SK-MEL-5 (cell line): Measurements from ENCODE around the gene TEX9. TPM values are rescaled to one million over a fixed set of nuclear protein-coding genes. Genes with fewer than 3 reads are reported as not detected.
"Not testable (repeated sequence)": the region's sequence is repeated elsewhere in the genome, so short reads cannot be mapped to it uniquely, and the experiment has no call there.

Source experiments
- DNase-seq: peaks from one replicate; pipeline ENCODE4 v3.0.0-alpha.2; 2016; ENCODE audit warnings: low read depth, low spot score
- in situ Hi-C: cut with HindIII; loops from 2 replicates; pipeline ENCODE4 v1.10.0; 2016; ENCODE audit warnings: low sequenced_read_pairs, high pct_unique_total_duplicates, low pct_unique_long_range_greater_than_20kb
- total RNA-seq: library from RNA; depleted of rRNA; stranded (reverse); fragments of >200 nt; shearing (Covaris generic); gene quantifications from 2 replicates; pipeline ENCODE4 v1.2.3, GENCODE V29; 2014

The TEX9 gene
- total RNA-seq, 1 experiment from 2014 or later = 8.2 TPM

- in situ Hi-C loops = no loop called here
- DNase-seq = no peak
Observed at GRCh38 chr15:56411122-56411749, 46.0 kb downstream of the TEX9 start.

GRCh38 chr15:56413114-56413733, 48.0 kb downstream of the TEX9 start:
- DNase-seq, in situ Hi-C loops: not testable (repeated sequence)

- in situ Hi-C loops = no loop called here
- no peak for DNase-seq
Observed at GRCh38 chr15:56425276-56425675, 60.0 kb downstream of the TEX9 start.

- DNase-seq = no peak
- in situ Hi-C loops = no loop called here
Observed at GRCh38 chr15:56425976-56426375, 60.8 kb downstream of the TEX9 start.

GRCh38 chr15:56428821-56429458, 63.7 kb downstream of the TEX9 start:
- in situ Hi-C loops = no loop called here
- DNase-seq = peak; percentile 64

DNA sequence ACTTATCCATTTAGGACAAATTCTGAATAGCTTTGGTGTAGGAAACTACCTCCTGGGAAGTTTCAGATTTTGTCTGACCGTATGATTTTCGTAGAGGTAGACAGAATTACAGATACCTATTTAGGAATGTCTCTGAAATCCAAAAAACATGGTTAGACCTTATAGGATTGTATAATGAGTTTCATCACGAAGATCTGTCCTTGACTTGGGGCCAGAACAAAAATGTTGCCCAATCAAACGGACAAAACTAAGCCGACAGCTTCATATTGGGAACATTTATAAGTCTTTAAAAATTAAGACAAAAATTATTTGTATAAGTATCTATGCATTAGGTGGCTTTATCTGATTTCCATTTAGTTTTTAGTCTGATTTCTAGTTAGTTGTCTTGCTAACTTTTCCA, 67.1 kb downstream of the TEX9 start:
- no peak for DNase-seq
- in situ Hi-C loops = no loop called here

DNA sequence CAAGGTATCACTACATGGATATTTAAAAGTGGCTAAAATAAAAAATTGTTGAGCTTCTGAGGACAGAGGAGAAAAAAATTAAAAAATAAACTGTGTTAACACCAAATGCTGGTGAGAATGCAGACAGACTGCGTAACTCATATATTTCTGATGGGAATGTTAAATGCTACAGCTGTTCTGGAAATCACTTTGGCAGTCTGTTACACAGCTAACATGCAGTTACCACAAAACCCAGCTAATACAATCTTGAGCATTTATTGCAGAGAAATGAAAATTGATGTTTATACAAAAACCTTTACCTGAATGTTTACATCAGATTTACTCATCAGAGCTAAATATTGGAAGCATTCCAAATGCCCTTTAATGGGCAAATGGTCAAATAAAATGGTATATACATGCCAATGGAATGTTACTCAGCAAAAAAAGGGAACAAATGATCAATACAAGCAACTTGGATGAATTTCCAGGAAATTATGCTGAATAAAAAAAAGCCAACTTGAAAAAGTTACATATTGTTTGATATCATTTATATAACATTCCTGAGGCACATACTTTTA, 75.1 kb downstream of the TEX9 start:
- in situ Hi-C loops = no loop called here
- no peak for DNase-seq

- DNase-seq = no peak
- in situ Hi-C loops = no loop called here
Observed at GRCh38 chr15:56442354-56442753, 77.1 kb downstream of the TEX9 start.

- in situ Hi-C loops = no loop called here
- no peak for DNase-seq
Observed at GRCh38 chr15:56445746-56446145, 80.5 kb downstream of the TEX9 start.

DNA sequence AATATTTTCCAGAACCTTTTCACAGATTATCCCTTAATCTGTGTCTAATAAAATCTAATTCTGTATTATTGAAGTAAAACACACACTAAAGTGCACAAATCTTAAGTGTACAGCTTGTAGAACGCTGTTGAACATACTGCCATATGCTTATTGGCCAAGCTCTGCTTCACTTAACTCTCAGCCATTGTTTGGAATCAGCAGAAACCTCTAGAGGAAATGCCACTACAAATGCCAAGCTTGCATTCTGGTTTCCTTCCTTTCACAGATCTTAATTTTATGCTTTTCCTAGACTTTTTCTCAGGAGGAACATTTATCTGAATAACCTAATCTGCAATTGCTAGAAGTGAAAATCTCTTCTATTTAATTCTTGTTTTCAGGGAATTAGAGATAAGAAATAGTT, 89.6 kb downstream of the TEX9 start:
- in situ Hi-C loops = no loop called here
- no peak for DNase-seq

GRCh38 chr15:56456229-56456628, 91.0 kb downstream of the TEX9 start:
- DNase-seq = no peak
- in situ Hi-C loops = no loop called here

DNA sequence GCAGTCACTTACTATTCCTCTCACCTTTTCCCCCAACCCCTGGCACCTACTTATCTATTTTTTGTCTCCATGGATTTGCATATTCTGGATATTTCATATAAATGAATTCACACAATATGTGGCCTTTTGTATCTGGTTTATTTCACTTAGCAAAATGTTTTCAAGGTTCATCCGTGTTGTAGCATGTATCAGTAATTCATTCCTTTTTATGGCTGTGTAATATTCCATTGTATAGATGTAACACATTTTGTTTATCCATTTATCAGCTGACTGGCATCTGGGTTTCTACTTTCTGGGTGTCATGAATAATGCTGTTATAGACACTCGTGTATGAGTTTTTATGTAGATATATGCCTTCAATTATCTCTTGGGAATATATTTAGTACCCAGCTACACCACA, 93.9 kb downstream of the TEX9 start:
- DNase-seq = no peak
- in situ Hi-C loops = no loop called here

DNA sequence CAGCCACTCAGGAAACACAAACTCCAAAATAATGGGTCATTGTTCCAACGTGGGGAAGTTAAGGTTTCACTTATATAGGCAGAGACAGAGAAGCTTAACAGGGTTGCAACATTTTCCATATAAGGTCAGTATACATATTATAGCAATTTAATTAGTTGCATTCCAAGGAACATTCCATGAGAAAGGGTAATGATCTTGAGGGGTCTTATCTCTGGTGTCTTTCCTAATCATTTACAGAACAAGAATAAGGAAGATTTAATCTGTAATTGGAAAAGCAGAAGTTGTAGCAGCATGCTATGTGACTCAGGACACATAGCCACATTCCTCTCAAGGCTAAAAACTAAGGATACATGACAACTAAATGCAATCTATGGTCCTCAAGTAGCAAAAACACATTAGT, 94.8 kb downstream of the TEX9 start:
- no peak for DNase-seq
- in situ Hi-C loops = no loop called here

GRCh38 chr15:56460947-56461346, 95.7 kb downstream of the TEX9 start:
- no peak for DNase-seq
- in situ Hi-C loops = no loop called here

DNA sequence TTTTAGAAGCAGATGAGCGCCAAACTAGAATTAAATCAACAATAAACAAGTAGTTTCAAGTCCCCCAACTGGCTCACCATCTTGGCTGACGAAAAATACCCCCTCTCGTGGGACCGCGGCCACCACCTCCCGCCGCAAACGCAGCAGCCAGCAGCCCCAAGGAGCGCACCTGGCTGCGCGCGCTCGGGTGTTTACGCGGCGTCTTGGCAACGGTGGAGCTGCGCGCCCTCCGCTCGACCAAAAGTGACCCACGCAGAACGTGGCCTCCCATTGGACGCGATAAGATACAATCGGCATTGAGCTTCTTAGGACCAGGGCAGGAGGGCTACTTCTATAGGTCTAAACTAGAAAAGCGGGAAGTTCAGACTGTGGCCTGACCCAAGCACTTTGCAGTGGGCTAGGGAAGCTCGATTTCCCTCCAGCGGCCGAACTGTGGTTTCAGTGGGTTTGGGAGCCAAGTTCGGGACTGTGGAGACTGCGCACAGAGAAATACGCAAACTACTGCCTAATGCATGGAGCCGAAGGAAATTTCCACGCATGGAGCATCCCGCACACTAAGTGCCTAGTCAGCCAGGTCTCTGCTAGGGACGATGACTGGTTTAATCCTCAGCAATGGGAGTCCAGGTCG, 99.8 kb downstream of the TEX9 start, which contains the start of gene MNS1:
Gene MNS1 (minus strand): TSS at position 245 of the 628 bp plus-strand sequence. CDS start 165 bp downstream, at position 80.
- in situ Hi-C loops = no loop called here
- DNase-seq = peak; percentile 97

GRCh38 chr15:56467616-56468015, 102.4 kb downstream of the TEX9 start:
- DNase-seq = no peak
- in situ Hi-C loops = no loop called here

DNA sequence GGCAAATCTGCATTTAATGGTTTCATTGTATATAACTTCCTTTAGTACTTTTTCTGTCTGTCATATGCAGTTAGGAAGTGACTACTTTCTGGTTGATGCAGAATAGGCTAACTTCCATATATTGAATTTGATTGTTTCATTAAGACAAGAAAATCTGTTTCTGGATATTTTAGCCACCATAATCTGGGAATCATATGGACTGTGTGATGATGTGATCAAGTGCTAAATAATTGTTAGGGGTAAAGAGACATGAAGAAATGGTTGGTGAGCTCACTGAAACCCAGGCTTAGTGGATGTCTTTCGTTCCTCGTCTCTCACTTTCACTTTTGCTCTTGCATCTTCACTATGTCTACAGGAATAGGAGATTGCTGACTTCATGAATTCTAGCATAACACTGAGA, 103.2 kb downstream of the TEX9 start:
- peak; percentile 68 for DNase-seq
- in situ Hi-C loops = no loop called here

GRCh38 chr15:56469483-56469882, 104.3 kb downstream of the TEX9 start:
- in situ Hi-C loops = no loop called here
- no peak for DNase-seq
